Panc1 (cell line): ENCODE measurements around the gene ADAM21. TPM values are rescaled to one million over a fixed set of nuclear protein-coding genes. Genes with fewer than 3 reads are reported as not detected.

ENCODE experiments used
- ATAC-seq: fragments of 200-7000 bp; cut with Tn5 transposase; 2 replicates; pipeline ENCODE4 v1.9.1; 2020; ENCODE audit warnings: mild to moderate bottlenecking, moderate library complexity
- BruUV-seq: library from RNA; stranded (reverse); fragments of 400-500 nt; replicated peaks from 2 replicates; lab custom pipeline; 2021; lab: Mats Ljungman, UMichigan
- CTCF ChIA-PET: fragments of 300-600 bp; sonication (Branson Sonifier 250); formaldehyde crosslinking; loops from one replicate; lab custom pipeline; 2022; ENCODE audit warnings: antibody characterized with exemption; lab: Charles Lee
- POLR2A ChIA-PET: fragments of 300-600 bp; sonication (Branson Sonifier 250); formaldehyde crosslinking; loops from one replicate; lab custom pipeline; 2022; ENCODE audit warnings: antibody characterized with exemption; lab: Charles Lee
- DNase-seq: peaks from one replicate; pipeline ENCODE4 v3.0.0-alpha.2; 2010; ENCODE audit warnings: low read depth, low spot score
- H3K27ac ChIP-seq: 2 replicates; pipeline ENCODE4 v1.5.1; 2011; ENCODE audit warnings: mild to moderate bottlenecking, low read length, inconsistent platforms
- H3K27me3 ChIP-seq: fragments of 200-500 bp; sonication (Bioruptor generic); 2 replicates; pipeline ENCODE4 v1.6.0; 2014; ENCODE audit warnings: low read length, inconsistent platforms; ENCODE audit not compliant: control insufficient read depth, insufficient read depth
- H3K36me3 ChIP-seq: fragments of 200-500 bp; sonication (Bioruptor generic); 2 replicates; pipeline ENCODE4 v1.5.1; 2014; ENCODE audit warnings: inconsistent platforms, mild to moderate bottlenecking, low read length, moderate library complexity; ENCODE audit not compliant: control insufficient read depth, insufficient read depth
- H3K4me1 ChIP-seq: 2 replicates; pipeline ENCODE4 v1.5.1; 2011; ENCODE audit warnings: inconsistent platforms, mild to moderate bottlenecking, low read length, moderate library complexity; ENCODE audit not compliant: control insufficient read depth, insufficient read depth
- H3K4me3 ChIP-seq, 2 experiments: 2 replicates each; pipeline ENCODE4 v1.5.1; 2011 to 2012; ENCODE audit warnings: low read depth in 2 of 2, low read length in 2 of 2, mild to moderate bottlenecking in 2 of 2, inconsistent platforms in 1 of 2, moderate library complexity in 1 of 2
- H3K9me3 ChIP-seq: fragments of 200-500 bp; sonication (Bioruptor generic); 2 replicates; pipeline ENCODE4 v1.5.1; 2014; ENCODE audit warnings: low read depth, mild to moderate bottlenecking, inconsistent platforms, low read length, moderate library complexity; ENCODE audit not compliant: control insufficient read depth, insufficient read depth
- POLR2AphosphoS5 ChIP-seq: IDR thresholded peaks from 2 replicates; pipeline ENCODE4 v1.6.1; 2012; ENCODE audit warnings: mild to moderate bottlenecking, low read depth, low read length, moderate library complexity
- SIN3A ChIP-seq: IDR thresholded peaks from 2 replicates; pipeline ENCODE4 v1.6.1; 2012; ENCODE audit warnings: low read depth, mild to moderate bottlenecking, low read length, moderate library complexity, borderline replicate concordance; ENCODE audit not compliant: insufficient read depth
- TCF7L2 ChIP-seq: IDR thresholded peaks from 2 replicates; pipeline ENCODE4 v1.6.1; 2011; ENCODE audit warnings: mild to moderate bottlenecking, low read depth, low read length, inconsistent platforms
- in situ Hi-C: cut with HindIII; loops from 2 replicates; pipeline ENCODE4 v1.10.0; 2016; ENCODE audit warnings: low sequenced_read_pairs, low pct_unique_long_range_greater_than_20kb
- intact Hi-C: fragments of 100-400 bp; cut with micrococcal nuclease; formaldehyde crosslinking; loops from one replicate; pipeline ENCODE4 v1.10.0; 2022; ENCODE audit not compliant: unreplicated experiment
- total RNA-seq: library from RNA; stranded (reverse); gene quantifications from one replicate; pipeline ENCODE4 v1.2.1, GENCODE V29; 2021; ENCODE audit not compliant: unreplicated experiment
- TF ChIP-seq, protein P1 (sequence below): fragments of 450-650 bp; IDR thresholded peaks from 2 replicates; pipeline ENCODE4 v1.5.1; 2017; ENCODE audit warnings: mild to moderate bottlenecking
- TF ChIP-seq, protein P2 (sequence below), 2 experiments: IDR thresholded peaks; 2 replicates each; pipeline ENCODE4 v1.6.1; 2011 to 2012; ENCODE audit warnings: low read depth in 2 of 2, control low read depth in 1 of 2, low read length in 1 of 2, mild to moderate bottlenecking in 1 of 2, moderate library complexity in 1 of 2; ENCODE audit not compliant: insufficient read depth in 1 of 2

ADAM21 gene
- total RNA-seq, 1 experiment from 2014 or later: 0.08 TPM

DNA sequence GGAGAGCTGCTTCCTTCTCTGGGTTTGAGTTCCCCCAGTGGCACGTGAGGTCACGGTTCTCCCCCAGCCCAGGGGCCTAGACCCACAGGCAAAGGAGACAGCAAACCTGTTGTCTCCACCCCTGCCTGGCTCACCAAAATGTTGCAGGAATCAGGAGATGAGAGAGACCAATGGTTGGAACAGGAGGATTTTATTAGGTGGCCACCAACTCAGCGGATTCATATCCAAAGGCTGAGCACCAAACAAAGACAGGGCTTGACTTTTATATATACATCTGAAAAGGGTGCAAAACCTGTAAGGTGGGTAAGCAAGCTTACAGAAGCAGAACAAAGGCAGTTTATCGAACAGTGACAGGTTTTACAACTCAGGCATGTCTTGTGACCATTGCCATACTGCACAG, 9.2 kb upstream of the ADAM21 start:
- in situ Hi-C loops (no loop called here), intact Hi-C loops (no loop called here)
- ChIA-PET POLR2A (no interaction called here), CTCF (no interaction called here)
- TF ChIP-seq TCF7L2 (no peak), SIN3A (no peak), POLR2AphosphoS5 (no peak)
- TF ChIP-seq, protein P1, sequence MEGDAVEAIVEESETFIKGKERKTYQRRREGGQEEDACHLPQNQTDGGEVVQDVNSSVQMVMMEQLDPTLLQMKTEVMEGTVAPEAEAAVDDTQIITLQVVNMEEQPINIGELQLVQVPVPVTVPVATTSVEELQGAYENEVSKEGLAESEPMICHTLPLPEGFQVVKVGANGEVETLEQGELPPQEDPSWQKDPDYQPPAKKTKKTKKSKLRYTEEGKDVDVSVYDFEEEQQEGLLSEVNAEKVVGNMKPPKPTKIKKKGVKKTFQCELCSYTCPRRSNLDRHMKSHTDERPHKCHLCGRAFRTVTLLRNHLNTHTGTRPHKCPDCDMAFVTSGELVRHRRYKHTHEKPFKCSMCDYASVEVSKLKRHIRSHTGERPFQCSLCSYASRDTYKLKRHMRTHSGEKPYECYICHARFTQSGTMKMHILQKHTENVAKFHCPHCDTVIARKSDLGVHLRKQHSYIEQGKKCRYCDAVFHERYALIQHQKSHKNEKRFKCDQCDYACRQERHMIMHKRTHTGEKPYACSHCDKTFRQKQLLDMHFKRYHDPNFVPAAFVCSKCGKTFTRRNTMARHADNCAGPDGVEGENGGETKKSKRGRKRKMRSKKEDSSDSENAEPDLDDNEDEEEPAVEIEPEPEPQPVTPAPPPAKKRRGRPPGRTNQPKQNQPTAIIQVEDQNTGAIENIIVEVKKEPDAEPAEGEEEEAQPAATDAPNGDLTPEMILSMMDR: no peak
- TF ChIP-seq, protein P2, sequence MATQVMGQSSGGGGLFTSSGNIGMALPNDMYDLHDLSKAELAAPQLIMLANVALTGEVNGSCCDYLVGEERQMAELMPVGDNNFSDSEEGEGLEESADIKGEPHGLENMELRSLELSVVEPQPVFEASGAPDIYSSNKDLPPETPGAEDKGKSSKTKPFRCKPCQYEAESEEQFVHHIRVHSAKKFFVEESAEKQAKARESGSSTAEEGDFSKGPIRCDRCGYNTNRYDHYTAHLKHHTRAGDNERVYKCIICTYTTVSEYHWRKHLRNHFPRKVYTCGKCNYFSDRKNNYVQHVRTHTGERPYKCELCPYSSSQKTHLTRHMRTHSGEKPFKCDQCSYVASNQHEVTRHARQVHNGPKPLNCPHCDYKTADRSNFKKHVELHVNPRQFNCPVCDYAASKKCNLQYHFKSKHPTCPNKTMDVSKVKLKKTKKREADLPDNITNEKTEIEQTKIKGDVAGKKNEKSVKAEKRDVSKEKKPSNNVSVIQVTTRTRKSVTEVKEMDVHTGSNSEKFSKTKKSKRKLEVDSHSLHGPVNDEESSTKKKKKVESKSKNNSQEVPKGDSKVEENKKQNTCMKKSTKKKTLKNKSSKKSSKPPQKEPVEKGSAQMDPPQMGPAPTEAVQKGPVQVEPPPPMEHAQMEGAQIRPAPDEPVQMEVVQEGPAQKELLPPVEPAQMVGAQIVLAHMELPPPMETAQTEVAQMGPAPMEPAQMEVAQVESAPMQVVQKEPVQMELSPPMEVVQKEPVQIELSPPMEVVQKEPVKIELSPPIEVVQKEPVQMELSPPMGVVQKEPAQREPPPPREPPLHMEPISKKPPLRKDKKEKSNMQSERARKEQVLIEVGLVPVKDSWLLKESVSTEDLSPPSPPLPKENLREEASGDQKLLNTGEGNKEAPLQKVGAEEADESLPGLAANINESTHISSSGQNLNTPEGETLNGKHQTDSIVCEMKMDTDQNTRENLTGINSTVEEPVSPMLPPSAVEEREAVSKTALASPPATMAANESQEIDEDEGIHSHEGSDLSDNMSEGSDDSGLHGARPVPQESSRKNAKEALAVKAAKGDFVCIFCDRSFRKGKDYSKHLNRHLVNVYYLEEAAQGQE (IDR thresholded peaks at IDR 0.05; ENCODE audit: insufficient read depth in 1 of 2, low read depth in 2 of 2, low read length in 1 of 2): no peak
- Histone ChIP-seq H3K4me1 (no peaks in the 10 kb centered on the region), H3K4me3 (no peak overlapping the region), H3K27me3 (no peaks in the 10 kb centered on the region), H3K9me3 (peaks cover 5% of the 10 kb centered on the region; the same call in 1 of the 2 replicates), H3K36me3 (no peaks in the 10 kb centered on the region), H3K27ac (no peak overlapping the region)
- no TSS peak for BruUV-seq
- ATAC-seq (no peak), DNase-seq (no peak)

- BruUV-seq: no TSS peak
- H3K9me3 ChIP-seq: no peaks in the 10 kb centered on the region
- H3K36me3 ChIP-seq: no peaks in the 10 kb centered on the region
- in situ Hi-C loops: no loop called here
- no peak overlapping the region for H3K4me3 ChIP-seq
- ChIA-PET CTCF (no interaction called here), POLR2A (no interaction called here)
- TF ChIP-seq TCF7L2: no peak
- TF ChIP-seq POLR2AphosphoS5: no peak
- TF ChIP-seq, protein P1: no peak
- TF ChIP-seq SIN3A: no peak
- TF ChIP-seq, protein P2 (IDR thresholded peaks at IDR 0.05; ENCODE audit: insufficient read depth in 1 of 2, low read depth in 2 of 2, low read length in 1 of 2): no peak
- ATAC-seq (no peak), DNase-seq (no peak)
- intact Hi-C loops: no loop called here
- H3K27ac ChIP-seq: no peak overlapping the region
- no peaks in the 10 kb centered on the region for H3K27me3 ChIP-seq
- H3K4me1 ChIP-seq: no peaks in the 10 kb centered on the region
These were observed 3.2 kb upstream of the ADAM21 start for GRCh38 chr14:70448633-70449340.
